AG09319 (cell line): Measurements from ENCODE around the gene ACP7.
A peak's percentile ranks its signal among the peaks of the same experiment; 100 is the strongest.
"Not testable (repeated sequence)": the region's sequence is repeated elsewhere in the genome, so short reads cannot be mapped to it uniquely, and the experiment has no call there.

Source experiments
- DNase-seq: peaks from one replicate; pipeline ENCODE4 v3.0.0-alpha.2; 2010; ENCODE audit warnings: low read depth; ENCODE audit errors: extremely low read depth
- TF ChIP-seq, protein P1 (sequence below): IDR thresholded peaks from 2 replicates; pipeline ENCODE4 v1.5.1; 2011; ENCODE audit warnings: low read depth, mild to moderate bottlenecking, inconsistent platforms, low read length, moderate library complexity

Gene ACP7

DNA sequence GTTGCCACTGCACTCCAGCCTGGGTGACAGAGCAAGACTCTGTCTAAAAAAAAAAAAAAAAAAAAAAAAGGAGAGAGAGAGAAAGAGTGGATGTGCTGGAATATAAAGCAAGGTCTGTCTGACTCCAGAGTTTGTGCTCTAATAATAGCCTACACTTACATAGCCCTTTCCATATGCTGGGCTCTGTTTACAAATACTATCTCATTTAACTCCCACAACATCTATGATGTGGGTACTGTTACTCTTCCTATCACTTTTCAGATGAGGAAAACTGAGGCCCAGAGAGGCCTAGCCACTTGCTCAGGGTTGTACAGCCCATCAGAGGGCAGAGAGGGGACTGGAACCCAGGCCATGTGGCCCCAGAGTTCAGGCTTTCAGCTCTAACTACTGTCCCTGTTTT, 25.5 kb downstream of the ACP7 start:
- TF ChIP-seq, protein P1, sequence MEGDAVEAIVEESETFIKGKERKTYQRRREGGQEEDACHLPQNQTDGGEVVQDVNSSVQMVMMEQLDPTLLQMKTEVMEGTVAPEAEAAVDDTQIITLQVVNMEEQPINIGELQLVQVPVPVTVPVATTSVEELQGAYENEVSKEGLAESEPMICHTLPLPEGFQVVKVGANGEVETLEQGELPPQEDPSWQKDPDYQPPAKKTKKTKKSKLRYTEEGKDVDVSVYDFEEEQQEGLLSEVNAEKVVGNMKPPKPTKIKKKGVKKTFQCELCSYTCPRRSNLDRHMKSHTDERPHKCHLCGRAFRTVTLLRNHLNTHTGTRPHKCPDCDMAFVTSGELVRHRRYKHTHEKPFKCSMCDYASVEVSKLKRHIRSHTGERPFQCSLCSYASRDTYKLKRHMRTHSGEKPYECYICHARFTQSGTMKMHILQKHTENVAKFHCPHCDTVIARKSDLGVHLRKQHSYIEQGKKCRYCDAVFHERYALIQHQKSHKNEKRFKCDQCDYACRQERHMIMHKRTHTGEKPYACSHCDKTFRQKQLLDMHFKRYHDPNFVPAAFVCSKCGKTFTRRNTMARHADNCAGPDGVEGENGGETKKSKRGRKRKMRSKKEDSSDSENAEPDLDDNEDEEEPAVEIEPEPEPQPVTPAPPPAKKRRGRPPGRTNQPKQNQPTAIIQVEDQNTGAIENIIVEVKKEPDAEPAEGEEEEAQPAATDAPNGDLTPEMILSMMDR = no peak
- DNase-seq = no peak

DNA sequence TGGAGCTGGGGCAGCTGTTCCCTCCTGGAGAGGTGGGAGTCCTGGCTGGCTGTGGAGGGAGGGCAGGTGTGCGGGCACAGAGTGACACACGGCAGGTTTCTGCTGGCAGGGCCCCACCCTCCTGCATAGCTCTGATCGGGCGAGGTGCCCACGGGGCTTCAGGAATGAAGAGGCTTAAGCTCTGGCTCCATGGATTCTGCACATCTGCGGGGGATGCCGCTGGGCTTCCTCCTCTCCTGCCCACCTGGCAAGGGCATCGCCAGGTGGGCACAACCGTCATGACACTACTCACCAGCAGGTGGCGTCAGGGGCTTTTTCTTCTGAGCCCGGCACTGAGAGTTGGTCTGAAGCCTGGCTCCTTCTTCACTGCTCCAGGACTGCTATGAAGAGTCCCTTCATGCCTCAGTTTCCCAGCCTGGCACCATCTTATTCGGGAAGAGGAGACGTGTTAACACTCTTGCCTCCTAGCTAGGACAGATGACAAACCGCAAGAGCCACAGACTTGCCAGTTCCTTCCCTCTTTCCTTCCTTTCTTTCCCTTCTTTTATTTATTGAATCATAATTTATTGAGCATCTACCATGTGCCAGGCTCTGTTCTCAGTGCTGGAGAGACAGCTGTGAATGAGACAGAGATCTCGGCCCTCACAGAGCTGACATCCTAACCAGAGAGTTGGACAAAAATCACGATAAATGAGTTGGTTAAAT, 26.2 kb downstream of the ACP7 start:
- TF ChIP-seq, protein P1 = peak; percentile 76
- DNase-seq = no peak

DNA sequence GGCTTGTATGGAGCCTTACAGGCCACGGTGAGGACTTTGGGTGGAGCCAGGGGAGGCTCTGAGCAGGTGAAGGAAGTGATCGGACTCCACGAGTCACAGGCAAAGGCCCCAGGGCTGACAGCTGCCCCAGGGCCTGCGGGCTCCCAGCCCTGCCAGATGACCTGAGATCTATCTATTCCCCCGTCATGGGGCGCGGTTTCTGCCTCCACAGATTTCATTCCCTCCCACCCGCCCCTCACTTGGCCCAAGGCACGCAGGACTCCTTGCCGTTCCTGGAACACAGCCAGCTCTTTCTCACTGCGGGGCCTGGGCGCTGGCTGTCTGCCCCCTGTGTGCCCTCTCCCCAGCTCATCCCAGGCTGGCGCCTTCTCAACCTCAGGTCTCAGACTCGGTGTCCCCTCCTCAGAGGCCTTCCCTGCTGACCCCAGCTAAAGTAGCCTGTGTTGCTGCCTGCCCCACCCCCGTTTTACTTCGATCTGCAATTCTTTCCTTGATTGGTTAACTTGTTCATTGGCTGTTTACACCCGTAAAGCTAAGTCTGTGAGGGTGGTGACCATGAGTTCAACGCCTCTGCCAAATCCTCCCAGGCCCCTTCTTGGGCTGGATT, 27.5 kb downstream of the ACP7 start:
- TF ChIP-seq, protein P1 = no peak

GRCh38 chr19:39112338-39112890, 28.2 kb downstream of the ACP7 start:
- TF ChIP-seq, protein P1 = no peak
- no peak for DNase-seq

More for the DNA sequence above, 27.5 kb downstream of the ACP7 start:
- no peak for DNase-seq

GRCh38 chr19:39113199-39113598, 29.0 kb downstream of the ACP7 start:
- DNase-seq = no peak
- TF ChIP-seq, protein P1 = no peak

DNA sequence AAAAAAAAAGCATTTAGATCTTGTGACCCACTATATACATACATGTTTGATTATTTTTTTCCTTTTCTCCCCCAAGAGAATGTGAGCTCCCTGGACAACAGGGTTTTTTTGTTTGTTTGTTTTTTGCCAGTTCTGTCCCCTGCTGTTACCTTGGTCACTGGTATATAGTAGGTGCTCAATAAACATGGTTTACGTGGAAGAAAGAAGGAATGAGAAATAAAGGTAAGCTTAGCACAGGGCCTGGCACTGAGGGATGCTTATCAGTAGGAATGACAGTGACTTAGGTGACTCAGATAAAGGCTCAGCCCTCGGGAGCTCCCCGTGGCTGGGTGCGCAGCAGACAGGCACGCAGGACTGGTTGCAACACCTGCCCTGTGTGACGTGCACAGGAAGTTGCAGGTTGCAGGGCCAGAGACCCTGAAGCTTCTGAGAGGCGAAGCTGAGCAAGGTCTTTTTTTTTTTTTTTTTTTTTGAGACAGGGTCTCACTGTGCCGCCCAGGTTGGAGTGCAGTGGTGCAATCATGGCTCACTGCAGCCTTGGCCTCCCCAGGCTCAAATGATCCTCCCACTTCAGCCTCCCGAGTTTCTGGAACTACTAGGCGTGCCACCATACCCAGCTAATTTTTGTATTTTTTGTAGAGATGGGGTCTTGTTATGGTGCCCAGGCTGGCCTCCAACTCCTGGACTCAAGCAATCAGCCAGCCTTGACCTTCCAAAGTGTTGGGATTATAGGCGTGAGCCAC, 31.1 kb downstream of the ACP7 start:
- DNase-seq = no peak
- TF ChIP-seq, protein P1 = no peak

- not testable (repeated sequence) for DNase-seq
These were observed 32.9 kb downstream of the ACP7 start for GRCh38 chr19:39117023-39117422.
